Left lung (tissue), 10 donors: ENCODE data around the gene ANKRD45. TPM values are rescaled to one million over a fixed set of nuclear protein-coding genes. Genes with fewer than 3 reads are reported as not detected.
"Not testable (repeated sequence)": the region's sequence is repeated elsewhere in the genome, so short reads cannot be mapped to it uniquely, and the experiment has no call there.

Experiments
- ATAC-seq: fragments of 200-7000 bp; cut with Tn5 transposase; one replicate; pipeline ENCODE4 v1.9.1; 2020; ENCODE audit warnings: moderate library complexity
- DNase-seq, 4 donors: peaks; one replicate each; pipeline ENCODE4 v3.0.0-alpha.2; 2013 to 2020
- H3K27ac ChIP-seq, 2 donors: fragments of 200-600 bp; sonication (generic) in 1 of 2; one replicate each; pipeline versions ENCODE4 v1.5.0 to v1.8.0; 2020 to 2021
- H3K27me3 ChIP-seq, 2 donors: fragments of 200-600 bp; sonication (generic) in 1 of 2; one replicate each; pipeline versions ENCODE4 v1.5.0 to v1.8.0; 2020 to 2021
- H3K36me3 ChIP-seq, 2 donors: fragments of 200-600 bp; sonication (generic) in 1 of 2; one replicate each; pipeline versions ENCODE4 v1.5.0 to v1.8.0; 2020 to 2021
- H3K4me1 ChIP-seq, 2 donors: fragments of 200-600 bp; one replicate each; pipeline ENCODE4 v1.8.0; 2021
- H3K4me3 ChIP-seq, 2 donors: fragments of 200-600 bp; sonication (generic) in 1 of 2; one replicate each; pipeline versions ENCODE4 v1.5.0 to v1.8.0; 2020 to 2021; ENCODE audit warnings: mild to moderate bottlenecking in 1 of 2
- H3K9me3 ChIP-seq, 2 donors: fragments of 200-600 bp; sonication (generic) in 1 of 2; one replicate each; pipeline versions ENCODE4 v1.5.0 to v1.8.0; 2020 to 2021
- CTCF ChIP-seq, 2 donors: fragments of 200-600 bp; sonication (generic) in 1 of 2; IDR thresholded peaks; one replicate each; pipeline versions ENCODE4 v1.5.0 to v1.8.0; 2021; ENCODE audit warnings: antibody characterized with exemption in 2 of 2
- intact Hi-C, 2 donors: fragments of 100-400 bp; cut with DNase I; formaldehyde crosslinking; loops; one replicate each; pipeline versions ENCODE4 v1.11.2 to v1.14.2; 2022
- polyA plus RNA-seq, 6 donors: library from polyadenylated mRNA; unstranded; fragments of 120-200 nt; gene quantifications; one replicate each; pipeline ENCODE4 v1.2.1, GENCODE V29; 2013; ENCODE audit not compliant: insufficient read length in 6 of 6
- total RNA-seq, 2 donors: library from RNA; stranded (reverse); fragmentation: NEBNext Ultra II Directional; extraction: Animal tissue kit (Norgen Biotek cat#: 25700); gene quantifications; one replicate each; pipeline ENCODE4 v1.2.1, GENCODE V29; 2021
- donor health status: DM: no; HTN: yes; CAD: no.
- donor health status: DM: no; HTN: no; CAD: no.

ANKRD45 gene
- total and polyA plus RNA-seq, 8 donors, result 1.7 to 5.2 (median 3.5) TPM

- no peaks in the 10 kb centered on the region for H3K36me3 ChIP-seq
- no peak within 1 kb of the TSS for H3K4me3 ChIP-seq
- H3K4me1 ChIP-seq, result no peaks in the 10 kb centered on the region
- no peaks in the 10 kb centered on the region for H3K27me3 ChIP-seq
- no peak for TF ChIP-seq CTCF (IDR thresholded peaks at IDR 0.05)
- ATAC-seq (no peak), DNase-seq (no peak)
- intact Hi-C loops, result no loop called here
- no peak within 1 kb of the TSS for H3K27ac ChIP-seq
- H3K9me3 ChIP-seq, result peaks cover 0 to 4% of the 10 kb centered on the region in 2 donors
Measured at GRCh38 chr1:173635116-173635515, 34.5 kb downstream of the ANKRD45 start, which contains the start of gene TEX50. Gene TEX50 (plus strand): TSS chr1:173635338. CDS start chr1:173635522, 184 bp downstream.

- intact Hi-C loops, result no loop called here
- DNase-seq, result no peak
Measured at GRCh38 chr1:173628888-173629287, 40.8 kb downstream of the ANKRD45 start.

GRCh38 chr1:173627269-173627668 lies 42.4 kb downstream of the ANKRD45 start:
- no peak for DNase-seq
- Histone ChIP-seq H3K4me3 (no peak overlapping the region), H3K4me1 (no peaks in the 10 kb centered on the region), H3K9me3 (peaks cover 0 to 4% of the 10 kb centered on the region in 2 donors), H3K27me3 (no peaks in the 10 kb centered on the region), H3K27ac (no peak overlapping the region), H3K36me3 (no peaks in the 10 kb centered on the region)
- ATAC-seq, result no peak
- intact Hi-C loops, result no loop called here
- no peak for TF ChIP-seq CTCF (IDR thresholded peaks at IDR 0.05)

More at GRCh38 chr1:173628888-173629287, 40.8 kb downstream of the ANKRD45 start:
- Histone ChIP-seq H3K4me1 (no peaks in the 10 kb centered on the region), H3K4me3 (no peak overlapping the region), H3K36me3 (no peaks in the 10 kb centered on the region), H3K27me3 (no peaks in the 10 kb centered on the region), H3K27ac (no peak overlapping the region), H3K9me3 (no peaks in the 10 kb centered on the region)
- no peak for TF ChIP-seq CTCF (IDR thresholded peaks at IDR 0.05)
- ATAC-seq, result no peak

- ATAC-seq (no peak), DNase-seq (no peak)
- peaks cover 4 to 23% of the 10 kb centered on the region in 2 donors for H3K9me3 ChIP-seq
- no peaks in the 10 kb centered on the region for H3K27me3 ChIP-seq
- no peaks in the 10 kb centered on the region for H3K36me3 ChIP-seq
- intact Hi-C loops, result no loop called here
- H3K4me3 ChIP-seq, result no peak overlapping the region
- H3K4me1 ChIP-seq, result no peaks in the 10 kb centered on the region
- no peak overlapping the region for H3K27ac ChIP-seq
- TF ChIP-seq CTCF (IDR thresholded peaks at IDR 0.05), result no peak
Measured at GRCh38 chr1:173616859-173617258, 52.8 kb downstream of the ANKRD45 start.

GRCh38 chr1:173613086-173613485 lies 56.6 kb downstream of the ANKRD45 start:
- H3K9me3 ChIP-seq, H3K4me3 ChIP-seq, ATAC-seq, intact Hi-C loops, H3K27me3 ChIP-seq, H3K4me1 ChIP-seq, H3K27ac ChIP-seq, H3K36me3 ChIP-seq: not testable (repeated sequence)
- DNase-seq, result peak in 1 of 4 donors; percentile 47
